ENCODE measurements around the gene GNS.

DNA sequence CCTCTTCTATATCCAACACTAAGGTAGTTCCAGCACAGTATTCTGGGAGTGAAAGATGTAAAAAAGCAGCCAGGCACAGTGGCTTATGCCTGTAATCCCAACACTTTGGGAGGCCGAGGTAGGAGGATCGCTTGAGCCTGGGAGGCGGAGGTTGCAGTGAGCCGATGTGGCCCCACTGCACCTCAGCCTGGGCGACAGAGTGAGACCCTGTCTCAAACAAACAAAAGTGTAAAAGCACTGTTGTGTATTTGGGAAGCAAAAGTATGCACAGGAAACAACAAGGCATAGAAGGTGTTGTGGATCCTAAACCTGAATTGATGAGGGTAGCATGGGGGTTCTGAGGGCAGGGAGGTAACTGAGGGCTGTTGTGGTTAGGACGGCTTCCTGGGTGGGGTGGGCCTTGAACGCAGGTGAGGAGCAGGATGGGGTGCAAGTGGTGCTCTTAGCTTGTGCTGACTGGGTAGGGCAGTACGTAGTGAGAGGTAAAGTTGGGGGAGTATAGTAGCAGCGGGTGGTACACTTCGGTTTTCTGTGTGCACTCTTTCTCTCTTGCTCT is 84.8 kb downstream of the GNS start:
- TF ChIP-seq, protein P1, sequence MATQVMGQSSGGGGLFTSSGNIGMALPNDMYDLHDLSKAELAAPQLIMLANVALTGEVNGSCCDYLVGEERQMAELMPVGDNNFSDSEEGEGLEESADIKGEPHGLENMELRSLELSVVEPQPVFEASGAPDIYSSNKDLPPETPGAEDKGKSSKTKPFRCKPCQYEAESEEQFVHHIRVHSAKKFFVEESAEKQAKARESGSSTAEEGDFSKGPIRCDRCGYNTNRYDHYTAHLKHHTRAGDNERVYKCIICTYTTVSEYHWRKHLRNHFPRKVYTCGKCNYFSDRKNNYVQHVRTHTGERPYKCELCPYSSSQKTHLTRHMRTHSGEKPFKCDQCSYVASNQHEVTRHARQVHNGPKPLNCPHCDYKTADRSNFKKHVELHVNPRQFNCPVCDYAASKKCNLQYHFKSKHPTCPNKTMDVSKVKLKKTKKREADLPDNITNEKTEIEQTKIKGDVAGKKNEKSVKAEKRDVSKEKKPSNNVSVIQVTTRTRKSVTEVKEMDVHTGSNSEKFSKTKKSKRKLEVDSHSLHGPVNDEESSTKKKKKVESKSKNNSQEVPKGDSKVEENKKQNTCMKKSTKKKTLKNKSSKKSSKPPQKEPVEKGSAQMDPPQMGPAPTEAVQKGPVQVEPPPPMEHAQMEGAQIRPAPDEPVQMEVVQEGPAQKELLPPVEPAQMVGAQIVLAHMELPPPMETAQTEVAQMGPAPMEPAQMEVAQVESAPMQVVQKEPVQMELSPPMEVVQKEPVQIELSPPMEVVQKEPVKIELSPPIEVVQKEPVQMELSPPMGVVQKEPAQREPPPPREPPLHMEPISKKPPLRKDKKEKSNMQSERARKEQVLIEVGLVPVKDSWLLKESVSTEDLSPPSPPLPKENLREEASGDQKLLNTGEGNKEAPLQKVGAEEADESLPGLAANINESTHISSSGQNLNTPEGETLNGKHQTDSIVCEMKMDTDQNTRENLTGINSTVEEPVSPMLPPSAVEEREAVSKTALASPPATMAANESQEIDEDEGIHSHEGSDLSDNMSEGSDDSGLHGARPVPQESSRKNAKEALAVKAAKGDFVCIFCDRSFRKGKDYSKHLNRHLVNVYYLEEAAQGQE (IDR thresholded peaks at IDR 0.05; ENCODE audit: borderline replicate concordance): no peak
- TF ChIP-seq, protein P2, sequence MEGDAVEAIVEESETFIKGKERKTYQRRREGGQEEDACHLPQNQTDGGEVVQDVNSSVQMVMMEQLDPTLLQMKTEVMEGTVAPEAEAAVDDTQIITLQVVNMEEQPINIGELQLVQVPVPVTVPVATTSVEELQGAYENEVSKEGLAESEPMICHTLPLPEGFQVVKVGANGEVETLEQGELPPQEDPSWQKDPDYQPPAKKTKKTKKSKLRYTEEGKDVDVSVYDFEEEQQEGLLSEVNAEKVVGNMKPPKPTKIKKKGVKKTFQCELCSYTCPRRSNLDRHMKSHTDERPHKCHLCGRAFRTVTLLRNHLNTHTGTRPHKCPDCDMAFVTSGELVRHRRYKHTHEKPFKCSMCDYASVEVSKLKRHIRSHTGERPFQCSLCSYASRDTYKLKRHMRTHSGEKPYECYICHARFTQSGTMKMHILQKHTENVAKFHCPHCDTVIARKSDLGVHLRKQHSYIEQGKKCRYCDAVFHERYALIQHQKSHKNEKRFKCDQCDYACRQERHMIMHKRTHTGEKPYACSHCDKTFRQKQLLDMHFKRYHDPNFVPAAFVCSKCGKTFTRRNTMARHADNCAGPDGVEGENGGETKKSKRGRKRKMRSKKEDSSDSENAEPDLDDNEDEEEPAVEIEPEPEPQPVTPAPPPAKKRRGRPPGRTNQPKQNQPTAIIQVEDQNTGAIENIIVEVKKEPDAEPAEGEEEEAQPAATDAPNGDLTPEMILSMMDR (IDR thresholded peaks at IDR 0.05; ENCODE audit: poor library complexity, severe bottlenecking): no peak
- TF ChIP-seq MXI1 (conservative IDR thresholded peaks at IDR 0.05; ENCODE audit: poor library complexity, severe bottlenecking): no peak
